B cell (primary cell): ENCODE data around the gene ECE1. TPM values are rescaled to one million over a fixed set of nuclear protein-coding genes. Genes with fewer than 3 reads are reported as not detected.

Source experiments
- ATAC-seq: fragments of 200-7000 bp; cut with Tn5 transposase; one replicate; pipeline ENCODE4 v1.10.0; 2021; ENCODE audit warnings: low read depth, mild to moderate bottlenecking, moderate number of reproducible peaks, moderate library complexity
- CTCF ChIA-PET: fragments of 350-600 bp; sonication (Branson Sonifier 250); formaldehyde crosslinking; loops from one replicate; lab custom pipeline; 2021; ENCODE audit warnings: antibody characterized with exemption, inconsistent platforms; lab: Charles Lee
- POLR2A ChIA-PET: fragments of 350-600 bp; sonication (Branson Sonifier 250); formaldehyde crosslinking; loops from one replicate; lab custom pipeline; 2021; ENCODE audit warnings: antibody characterized with exemption; lab: Charles Lee
- DNase-seq: peaks from one replicate; pipeline ENCODE4 v3.0.0; 2013
- H2AFZ ChIP-seq: 2 replicates; pipeline ENCODE4 v1.6.1; 2012; ENCODE audit warnings: mild to moderate bottlenecking, low read depth, low read length; ENCODE audit not compliant: insufficient read depth, poor library complexity, severe bottlenecking
- H3K27ac ChIP-seq, 2 donors: 1 replicate in 1 of 2; 2 replicates in 1 of 2; pipeline ENCODE4 v1.5.1; 2012 to 2013; ENCODE audit warnings: low read length in 2 of 2, mild to moderate bottlenecking in 2 of 2, moderate library complexity in 1 of 2
- H3K27me3 ChIP-seq, 4 experiments: fragments of 200-600 bp in 1 of 4; sonication (generic) in 1 of 4; replicated peaks in 1 of 4; 1 replicate in 2 of 4; 2 replicates in 2 of 4; pipeline versions ENCODE4 v1.6.1 to v1.7.0; 2013 to 2016; ENCODE audit warnings: low read length in 3 of 4, mild to moderate bottlenecking in 2 of 4, mixed read lengths in 1 of 4, moderate library complexity in 1 of 4; ENCODE audit not compliant: insufficient read depth in 4 of 4, control insufficient read depth in 3 of 4; ENCODE audit errors: control extremely low read depth in 1 of 4
- H3K36me3 ChIP-seq, 2 experiments: replicated peaks in 1 of 2; 1 replicate in 1 of 2; 2 replicates in 1 of 2; pipeline versions ENCODE4 v1.6.1 to v1.7.1; 2013; ENCODE audit warnings: low read length in 1 of 2; ENCODE audit not compliant: insufficient read depth in 2 of 2, control insufficient read depth in 1 of 2; ENCODE audit errors: control extremely low read depth in 1 of 2, extremely low read depth in 1 of 2
- H3K4me1 ChIP-seq, 2 donors: fragments of 200-600 bp in 1 of 2; sonication (generic) in 1 of 2; 1 replicate in 1 of 2; 2 replicates in 1 of 2; pipeline versions ENCODE4 v1.5.1 to v1.6.1; 2013 to 2017; ENCODE audit warnings: low read length in 2 of 2; ENCODE audit not compliant: control insufficient read depth in 2 of 2, insufficient read depth in 2 of 2
- H3K4me2 ChIP-seq: replicated peaks from 2 replicates; pipeline ENCODE3; 2012; ENCODE audit warnings: mild to moderate bottlenecking, low read depth, low read length; ENCODE audit not compliant: poor library complexity, severe bottlenecking
- H3K4me3 ChIP-seq, 5 experiments: fragments of 200-600 bp in 1 of 5; sonication (generic) in 1 of 5; 1 replicate in 3 of 5; 2 replicates in 2 of 5; pipeline versions ENCODE4 v1.5.1 to v1.7.0; 2011 to 2016; ENCODE audit warnings: low read length in 4 of 5, mild to moderate bottlenecking in 4 of 5, low read depth in 2 of 5, control low read depth in 1 of 5, moderate library complexity in 1 of 5; ENCODE audit not compliant: insufficient read depth in 1 of 5; ENCODE audit errors: control extremely low read depth in 1 of 5, extremely low read depth in 1 of 5
- H3K79me2 ChIP-seq: fragments of 200-600 bp; sonication (generic); one replicate; pipeline ENCODE4 v1.6.0; 2016; ENCODE audit warnings: low read length; ENCODE audit not compliant: control insufficient read depth, insufficient read depth
- H3K9ac ChIP-seq: fragments of 200-600 bp; sonication (generic); 2 replicates; pipeline ENCODE4 v1.6.1; 2017; ENCODE audit warnings: mild to moderate bottlenecking, low read length, moderate library complexity
- H3K9me3 ChIP-seq, 3 donors: one replicate each; pipeline versions ENCODE4 v1.6.1 to v1.7.1; 2013; ENCODE audit warnings: low read length in 2 of 3; ENCODE audit not compliant: control insufficient read depth in 2 of 3, insufficient read depth in 1 of 3; ENCODE audit errors: control extremely low read depth in 1 of 3
- H4K20me1 ChIP-seq: 2 replicates; pipeline ENCODE4 v1.6.0; 2012; ENCODE audit warnings: mild to moderate bottlenecking, low read length; ENCODE audit not compliant: insufficient read depth, control insufficient read depth, poor library complexity, severe bottlenecking
- H3K27ac Mint-ChIP-seq: one replicate; pipeline ENCODE4 v1.8.0; 2021; ENCODE audit warnings: mixed read lengths
- H3K27me3 Mint-ChIP-seq: one replicate; pipeline ENCODE4 v1.8.0; 2021; ENCODE audit warnings: mixed read lengths
- H3K4me1 Mint-ChIP-seq: one replicate; pipeline ENCODE4 v1.8.0; 2021; ENCODE audit warnings: mixed read lengths
- H3K4me3 Mint-ChIP-seq: one replicate; pipeline ENCODE4 v1.8.0; 2021; ENCODE audit warnings: mixed read lengths
- H3K9me3 Mint-ChIP-seq: one replicate; pipeline ENCODE4 v1.8.0; 2022; ENCODE audit warnings: mixed read lengths; ENCODE audit not compliant: insufficient read depth
- CTCF ChIP-seq: fragments of 200-600 bp; IDR thresholded peaks from one replicate; pipeline ENCODE4 v1.8.0; 2022; ENCODE audit warnings: antibody characterized with exemption, mild to moderate bottlenecking
- EZH2 ChIP-seq: IDR thresholded peaks from 2 replicates; pipeline ENCODE4 v1.6.1; 2012; ENCODE audit warnings: borderline replicate concordance, low read depth, mild to moderate bottlenecking, moderate library complexity, low read length; ENCODE audit not compliant: insufficient read depth, poor library complexity, severe bottlenecking
- WGBS: methylation state at CpG from one replicate; pipeline ENCODE4 v1.1.5; 2013; ENCODE audit warnings: missing lambda C conversion rate; ENCODE audit not compliant: insufficient coverage; 5-methylcytosine and 5-hydroxymethylcytosine counted together
- intact Hi-C: fragments of 100-400 bp; cut with micrococcal nuclease; formaldehyde crosslinking; loops from one replicate; pipeline ENCODE4 v1.10.0; 2022
- polyA plus RNA-seq: library from polyadenylated mRNA; depleted of rRNA; stranded (reverse); fragments of >200 nt; gene quantifications from 2 replicates; pipeline ENCODE4 v1.2.3, GENCODE V29; 2012
- total RNA-seq, 2 donors: library from RNA; stranded (reverse); fragments of 120-200 nt in 1 of 2; gene quantifications; 1 replicate in 1 of 2; 2 replicates in 1 of 2; pipeline versions ENCODE4 v1.2.3 to v1.2.4, GENCODE V29; 2013 to 2022

ECE1 gene
- total and polyA plus RNA-seq, 2 donors (not counting 1 experiment from before 2014, with no cell fraction given): 46.7 to 133 TPM

DNA sequence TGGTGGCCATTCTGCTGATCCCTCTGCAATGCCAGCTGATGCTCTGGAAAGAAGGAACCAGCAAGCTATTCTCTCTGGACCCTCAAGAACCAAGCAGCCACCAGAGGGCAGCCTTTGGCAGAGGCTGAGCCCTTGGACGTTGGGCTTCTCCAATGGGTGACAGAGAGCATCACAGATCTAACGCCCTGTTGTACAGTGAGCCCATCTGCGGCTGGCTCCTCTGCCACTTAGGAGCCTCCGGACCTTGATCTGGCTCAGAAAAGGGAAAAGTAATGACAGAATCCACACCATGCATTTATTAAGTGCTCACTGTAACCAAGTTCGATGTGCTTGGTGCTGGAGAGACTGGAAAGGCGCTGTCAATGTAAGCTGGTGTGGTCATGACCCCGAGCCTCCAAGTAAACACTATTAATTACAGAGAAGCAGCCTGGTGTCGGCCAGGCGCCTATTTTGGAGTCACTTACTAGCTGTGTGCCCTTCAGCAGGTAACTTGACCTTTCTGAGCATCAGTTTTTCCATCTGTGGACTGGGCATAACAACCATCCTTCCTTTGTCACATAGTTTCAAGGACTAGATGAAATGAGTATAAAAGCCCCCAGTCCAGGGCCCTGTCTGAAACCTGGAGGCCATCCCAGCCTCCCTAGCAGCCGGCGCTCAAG, 34.9 kb downstream of the ECE1 start:
- POLR2A ChIA-PET: interaction anchor here (1.3 kb wide), 2 partner anchors 90 to 113 kb away, joined by 3 to 5 read pairs; no protein-coding TSS in a partner anchor
- DNase-seq (peak; percentile 85), ATAC-seq (peak; percentile 77)
- H4K20me1 ChIP-seq: peaks cover 7% of the 10 kb centered on the region
- CTCF ChIA-PET: interaction anchor here (0.6 to 12.5 kb wide), 31 partner anchors 11 to 419 kb away, joined by 3 to 562 read pairs (median 6); partner anchors contain the start of gene ECE1
- H3K79me2 ChIP-seq: peaks cover 6% of the 10 kb centered on the region
- no peak overlapping the region for H3K4me3 ChIP-seq
- no peak overlapping the region for H2AFZ ChIP-seq
- no peak overlapping the region for H3K27ac ChIP-seq
- Mint-ChIP-seq H3K9me3 (no peaks in the 10 kb centered on the region), H3K4me1 (peaks cover 20% of the 10 kb centered on the region), H3K27me3 (no peaks in the 10 kb centered on the region), H3K4me3 (no peak overlapping the region), H3K27ac (peak overlapping the region; percentile 79)
- TF ChIP-seq CTCF (peak; percentile 82), EZH2 (no peak)
- no peaks in the 10 kb centered on the region for H3K27me3 ChIP-seq
- H3K36me3 ChIP-seq: peaks cover 7 to 70% of the 10 kb centered on the region in 2 experiments
- no peak overlapping the region for H3K9ac ChIP-seq
- intact Hi-C loops: loop anchor here (1.0 to 10.0 kb wide), 5 partner anchors 15 to 709 kb away; no protein-coding TSS in a partner anchor
- H3K4me2 ChIP-seq: no peak overlapping the region
- peaks cover 9 to 19% of the 10 kb centered on the region in 2 donors for H3K4me1 ChIP-seq
- H3K9me3 ChIP-seq: no peaks in the 10 kb centered on the region
- WGBS: 65% methylated on average over 11 of the region's 11 CpGs
